Rectal smooth muscle tissue (tissue), 1 donor: ENCODE data around the gene CPB2.

Experiments
- H3K27ac ChIP-seq: one replicate; pipeline ENCODE4 v1.7.0; 2013; ENCODE audit warnings: low read depth, low read length, inconsistent platforms
- H3K27me3 ChIP-seq: one replicate; pipeline ENCODE4 v1.7.0; 2013; ENCODE audit warnings: low read length; ENCODE audit not compliant: control insufficient read depth, insufficient read depth
- H3K36me3 ChIP-seq: one replicate; pipeline ENCODE4 v1.7.0; 2013; ENCODE audit warnings: low read length; ENCODE audit not compliant: control insufficient read depth, insufficient read depth
- H3K4me1 ChIP-seq: one replicate; pipeline ENCODE4 v1.7.0; 2013; ENCODE audit warnings: low read length; ENCODE audit not compliant: control insufficient read depth, insufficient read depth
- H3K4me3 ChIP-seq: one replicate; pipeline ENCODE4 v1.7.0; 2013; ENCODE audit warnings: low read length
- H3K9ac ChIP-seq: one replicate; pipeline ENCODE4 v1.7.0; 2013; ENCODE audit warnings: low read length

Gene CPB2

GRCh38 chr13:46053162-46054012, 51.4 kb downstream of the CPB2 start:
- H3K9ac ChIP-seq = peak overlapping the region; percentile 84
- H3K36me3 ChIP-seq = no peaks in the 10 kb centered on the region
- peaks cover 8% of the 10 kb centered on the region for H3K4me1 ChIP-seq
- H3K4me3 ChIP-seq = peak overlapping the region; percentile 92
- H3K27me3 ChIP-seq = no peaks in the 10 kb centered on the region
- peak overlapping the region; percentile 89 for H3K27ac ChIP-seq

GRCh38 chr13:46052319-46053161, 52.3 kb downstream of the CPB2 start, which contains the start of gene ZC3H13:
TSS of gene ZC3H13 (minus strand) at chr13:46052746. CDS start at chr13:46045507, 7,239 bp downstream.
- Histone ChIP-seq H3K4me3 (peak within 1 kb of the TSS; percentile 92), H3K36me3 (no peaks in the 10 kb centered on the region), H3K4me1 (peaks cover 8% of the 10 kb centered on the region), H3K9ac (peak within 1 kb of the TSS; percentile 84), H3K27ac (peak within 1 kb of the TSS; percentile 89), H3K27me3 (no peaks in the 10 kb centered on the region)

GRCh38 chr13:46051968-46052318, 52.9 kb downstream of the CPB2 start:
- Histone ChIP-seq H3K4me1 (peaks cover 8% of the 10 kb centered on the region), H3K36me3 (no peaks in the 10 kb centered on the region), H3K4me3 (peak overlapping the region; percentile 92), H3K27me3 (no peaks in the 10 kb centered on the region), H3K27ac (peak overlapping the region; percentile 89), H3K9ac (peak overlapping the region; percentile 64)

- Histone ChIP-seq H3K4me1 (peaks cover 8% of the 10 kb centered on the region), H3K27me3 (no peaks in the 10 kb centered on the region), H3K9ac (no peak overlapping the region), H3K27ac (no peak overlapping the region), H3K4me3 (no peak overlapping the region), H3K36me3 (no peaks in the 10 kb centered on the region)
These were observed 54.1 kb downstream of the CPB2 start for GRCh38 chr13:46050771-46051170.

- no peak overlapping the region for H3K9ac ChIP-seq
- H3K27me3 ChIP-seq = no peaks in the 10 kb centered on the region
- no peak overlapping the region for H3K4me3 ChIP-seq
- no peaks in the 10 kb centered on the region for H3K36me3 ChIP-seq
- H3K27ac ChIP-seq = no peak overlapping the region
- no peaks in the 10 kb centered on the region for H3K4me1 ChIP-seq
These were observed 59.4 kb downstream of the CPB2 start for GRCh38 chr13:46045424-46045823.

GRCh38 chr13:46043647-46044046, 61.2 kb downstream of the CPB2 start:
- Histone ChIP-seq H3K4me3 (no peak overlapping the region), H3K36me3 (no peaks in the 10 kb centered on the region), H3K9ac (no peak overlapping the region), H3K27me3 (no peaks in the 10 kb centered on the region), H3K4me1 (no peaks in the 10 kb centered on the region), H3K27ac (no peak overlapping the region)

- H3K9ac ChIP-seq = no peak overlapping the region
These were observed 63.4 kb downstream of the CPB2 start for GRCh38 chr13:46041419-46041839.

GRCh38 chr13:46040763-46041162, 64.1 kb downstream of the CPB2 start:
- Histone ChIP-seq H3K4me1 (no peaks in the 10 kb centered on the region), H3K36me3 (no peaks in the 10 kb centered on the region), H3K27ac (no peak overlapping the region), H3K27me3 (no peaks in the 10 kb centered on the region), H3K4me3 (no peak overlapping the region), H3K9ac (no peak overlapping the region)

More at GRCh38 chr13:46041419-46041839, 63.4 kb downstream of the CPB2 start:
- H3K4me1 ChIP-seq = no peaks in the 10 kb centered on the region
- no peaks in the 10 kb centered on the region for H3K27me3 ChIP-seq
- no peak overlapping the region for H3K27ac ChIP-seq
- H3K36me3 ChIP-seq = no peaks in the 10 kb centered on the region
- H3K4me3 ChIP-seq = no peak overlapping the region

- no peaks in the 10 kb centered on the region for H3K4me1 ChIP-seq
- no peaks in the 10 kb centered on the region for H3K27me3 ChIP-seq
- no peak overlapping the region for H3K27ac ChIP-seq
- H3K4me3 ChIP-seq = no peak overlapping the region
- H3K9ac ChIP-seq = no peak overlapping the region
- H3K36me3 ChIP-seq = no peaks in the 10 kb centered on the region
These were observed 65.2 kb downstream of the CPB2 start for GRCh38 chr13:46039411-46040182.

GRCh38 chr13:46038296-46038695, 66.5 kb downstream of the CPB2 start:
- Histone ChIP-seq H3K27ac (no peak overlapping the region), H3K4me3 (no peak overlapping the region), H3K36me3 (no peaks in the 10 kb centered on the region), H3K9ac (no peak overlapping the region), H3K4me1 (no peaks in the 10 kb centered on the region), H3K27me3 (no peaks in the 10 kb centered on the region)

GRCh38 chr13:46035066-46035465, 69.8 kb downstream of the CPB2 start:
- Histone ChIP-seq H3K4me3 (no peak overlapping the region), H3K9ac (no peak overlapping the region), H3K27ac (no peak overlapping the region), H3K27me3 (no peaks in the 10 kb centered on the region), H3K36me3 (no peaks in the 10 kb centered on the region), H3K4me1 (no peaks in the 10 kb centered on the region)

GRCh38 chr13:46032341-46032740, 72.5 kb downstream of the CPB2 start:
- no peak overlapping the region for H3K27ac ChIP-seq
- H3K4me1 ChIP-seq = no peaks in the 10 kb centered on the region
- H3K36me3 ChIP-seq = no peaks in the 10 kb centered on the region
- no peaks in the 10 kb centered on the region for H3K27me3 ChIP-seq
- H3K9ac ChIP-seq = no peak overlapping the region
- no peak overlapping the region for H3K4me3 ChIP-seq
